Measurements from ENCODE around the gene ARMH1. TPM values are rescaled to one million over a fixed set of nuclear protein-coding genes. Genes with fewer than 3 reads are reported as not detected.

ARMH1 gene
- total RNA-seq, 2 experiments from 2014 or later, result 79.9 to 84.0 TPM

DNA sequence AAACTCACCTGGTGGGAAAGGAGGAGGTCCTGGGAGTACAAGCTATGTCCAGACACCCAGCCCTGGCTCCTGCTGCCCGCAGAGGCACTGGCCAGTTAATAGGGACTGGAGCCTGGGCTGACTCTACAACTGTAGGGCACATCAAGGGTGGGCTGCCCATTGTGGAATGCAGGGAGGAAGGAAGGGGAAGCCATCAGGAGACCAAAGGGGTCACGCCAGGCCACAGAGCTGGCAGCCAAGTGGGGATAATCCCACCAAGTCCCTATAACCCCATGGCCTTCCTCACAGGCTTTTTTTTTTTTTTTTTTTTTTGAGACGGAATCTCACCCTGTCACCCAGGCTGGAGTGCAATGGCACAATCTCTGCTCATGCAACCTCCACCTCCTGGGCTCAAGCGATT is 14.9 kb upstream of the ARMH1 start:
- no peaks in the 10 kb centered on the region for H3K9me3 Mint-ChIP-seq
- CTCF ChIA-PET, result no interaction called here
- no peak overlapping the region for H3K4me3 Mint-ChIP-seq
- H3K27me3 ChIP-seq (ENCODE audit: control insufficient read depth in 1 of 2, insufficient read depth in 2 of 2, low read length in 2 of 2), result no peaks in the 10 kb centered on the region
- no peaks in the 10 kb centered on the region for H3K27me3 Mint-ChIP-seq
- no peak overlapping the region for H3K27ac ChIP-seq (ENCODE audit: low read depth in 1 of 2, low read length in 2 of 2)
- intact Hi-C loops (cut with DNase I, micrococcal nuclease), result no loop called here
- H3K36me3 Mint-ChIP-seq (ENCODE audit: low read depth), result no peaks in the 10 kb centered on the region
- H3K36me3 ChIP-seq (ENCODE audit: insufficient read depth, low read length), result peaks cover 1% of the 10 kb centered on the region
- peaks cover 9% of the 10 kb centered on the region for H3K4me1 Mint-ChIP-seq (ENCODE audit: low read depth)
- no peak for DNase-seq
- no peak overlapping the region for H3K27ac Mint-ChIP-seq
- POLR2A ChIA-PET, result interaction anchor here (0.5 kb wide), 1 partner anchor 80 kb away, joined by 3 read pairs; no protein-coding TSS in a partner anchor
- no peak overlapping the region for H3K4me3 ChIP-seq (ENCODE audit: low read length)
- no peak for ATAC-seq (ENCODE audit: poor library complexity)
- TF ChIP-seq, protein P1, sequence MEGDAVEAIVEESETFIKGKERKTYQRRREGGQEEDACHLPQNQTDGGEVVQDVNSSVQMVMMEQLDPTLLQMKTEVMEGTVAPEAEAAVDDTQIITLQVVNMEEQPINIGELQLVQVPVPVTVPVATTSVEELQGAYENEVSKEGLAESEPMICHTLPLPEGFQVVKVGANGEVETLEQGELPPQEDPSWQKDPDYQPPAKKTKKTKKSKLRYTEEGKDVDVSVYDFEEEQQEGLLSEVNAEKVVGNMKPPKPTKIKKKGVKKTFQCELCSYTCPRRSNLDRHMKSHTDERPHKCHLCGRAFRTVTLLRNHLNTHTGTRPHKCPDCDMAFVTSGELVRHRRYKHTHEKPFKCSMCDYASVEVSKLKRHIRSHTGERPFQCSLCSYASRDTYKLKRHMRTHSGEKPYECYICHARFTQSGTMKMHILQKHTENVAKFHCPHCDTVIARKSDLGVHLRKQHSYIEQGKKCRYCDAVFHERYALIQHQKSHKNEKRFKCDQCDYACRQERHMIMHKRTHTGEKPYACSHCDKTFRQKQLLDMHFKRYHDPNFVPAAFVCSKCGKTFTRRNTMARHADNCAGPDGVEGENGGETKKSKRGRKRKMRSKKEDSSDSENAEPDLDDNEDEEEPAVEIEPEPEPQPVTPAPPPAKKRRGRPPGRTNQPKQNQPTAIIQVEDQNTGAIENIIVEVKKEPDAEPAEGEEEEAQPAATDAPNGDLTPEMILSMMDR (IDR thresholded peaks at IDR 0.05), result no peak
- H3K4me1 ChIP-seq (ENCODE audit: insufficient read depth, low read length), result peaks cover 9% of the 10 kb centered on the region
- no peaks in the 10 kb centered on the region for H3K9me3 ChIP-seq (ENCODE audit: control insufficient read depth in 1 of 2, insufficient read depth in 1 of 2, low read length in 2 of 2)

DNA sequence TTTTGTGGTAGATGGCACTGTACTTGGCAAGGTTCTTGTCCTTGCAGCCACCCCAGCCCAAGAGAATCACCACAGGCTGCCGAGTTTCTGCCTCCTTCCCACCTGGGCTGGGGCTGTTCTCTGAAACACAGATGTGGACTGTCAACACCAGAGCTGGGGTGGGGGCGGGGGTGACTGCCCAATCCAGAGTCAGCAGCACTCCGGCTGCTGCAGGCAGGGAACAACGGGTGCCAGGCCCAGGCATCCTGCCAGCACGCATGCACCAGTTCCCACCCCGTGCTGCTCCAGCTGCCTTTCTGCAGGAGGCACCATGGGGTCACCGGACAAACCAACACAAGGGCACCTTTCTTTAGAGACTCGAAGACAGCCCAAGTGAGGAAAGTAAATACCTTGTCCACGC is 14.3 kb upstream of the ARMH1 start:
- H3K36me3 Mint-ChIP-seq (ENCODE audit: low read depth), result no peaks in the 10 kb centered on the region
- no peak overlapping the region for H3K4me3 Mint-ChIP-seq
- TF ChIP-seq, protein P1 (IDR thresholded peaks at IDR 0.05), result no peak
- Histone ChIP-seq H3K27me3 (ENCODE audit: control insufficient read depth in 1 of 2, insufficient read depth in 2 of 2, low read length in 2 of 2) (no peaks in the 10 kb centered on the region), H3K9me3 (ENCODE audit: control insufficient read depth in 1 of 2, insufficient read depth in 1 of 2, low read length in 2 of 2) (no peaks in the 10 kb centered on the region), H3K27ac (ENCODE audit: low read depth in 1 of 2, low read length in 2 of 2) (no peak overlapping the region), H3K4me1 (ENCODE audit: insufficient read depth, low read length) (peaks cover 15% of the 10 kb centered on the region), H3K36me3 (ENCODE audit: insufficient read depth, low read length) (no peaks in the 10 kb centered on the region), H3K4me3 (ENCODE audit: low read length) (no peak overlapping the region)
- no peak overlapping the region for H3K27ac Mint-ChIP-seq
- DNase-seq (no peak), ATAC-seq (ENCODE audit: poor library complexity) (no peak)
- intact Hi-C loops (cut with DNase I, micrococcal nuclease), result no loop called here
- ChIA-PET CTCF (no interaction called here), POLR2A (no interaction called here)
- no peaks in the 10 kb centered on the region for H3K9me3 Mint-ChIP-seq
- H3K27me3 Mint-ChIP-seq, result no peaks in the 10 kb centered on the region
- H3K4me1 Mint-ChIP-seq (ENCODE audit: low read depth), result peaks cover 15% of the 10 kb centered on the region

DNA sequence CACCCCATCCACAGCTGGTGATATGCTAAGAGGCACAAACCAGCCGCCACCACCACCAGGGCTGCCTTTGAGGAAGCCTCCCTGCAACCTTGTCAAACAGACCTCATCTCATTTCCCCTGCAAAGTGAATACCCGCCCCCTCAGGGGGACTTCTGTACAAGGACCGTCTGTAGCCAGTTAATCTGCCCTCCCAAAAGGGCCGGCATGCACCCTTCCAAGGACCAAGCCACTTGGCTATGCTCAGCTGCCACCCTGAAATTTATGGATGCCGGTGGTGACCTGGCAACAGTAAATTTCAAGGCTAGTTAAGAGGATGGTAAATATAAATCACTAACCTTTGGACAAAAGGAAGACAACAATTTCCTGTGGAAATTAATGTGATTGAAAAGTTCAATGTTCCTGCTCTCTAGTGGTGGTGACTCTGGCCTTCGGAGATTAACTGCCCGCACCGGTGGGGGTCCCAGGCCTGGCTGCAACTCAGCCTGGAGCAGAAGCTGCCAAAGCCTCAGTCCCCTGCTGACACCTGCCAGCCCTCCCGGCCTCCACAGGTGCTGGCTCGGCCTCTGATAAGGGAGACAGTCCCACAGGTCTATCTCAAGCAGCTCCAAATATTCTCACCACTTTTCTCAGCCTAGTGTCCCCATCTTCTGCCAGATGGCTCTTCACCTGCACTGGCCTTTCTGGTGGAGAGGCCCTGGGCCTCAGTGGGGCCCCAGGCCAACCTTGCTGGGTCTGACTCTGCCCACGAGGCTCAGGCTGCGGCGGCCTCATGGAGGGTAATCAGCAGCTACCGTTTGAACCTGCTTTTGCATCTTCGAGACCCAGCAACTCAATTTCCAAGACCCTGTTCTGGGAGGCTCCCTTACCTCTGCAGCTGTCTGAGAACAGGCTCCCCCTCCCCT is 12.5 kb upstream of the ARMH1 start:
- TF ChIP-seq, protein P1 (IDR thresholded peaks at IDR 0.05), result no peak
- Histone ChIP-seq H3K27me3 (ENCODE audit: control insufficient read depth in 1 of 2, insufficient read depth in 2 of 2, low read length in 2 of 2) (no peaks in the 10 kb centered on the region), H3K4me1 (ENCODE audit: insufficient read depth, low read length) (peaks cover 16% of the 10 kb centered on the region), H3K9me3 (ENCODE audit: control insufficient read depth in 1 of 2, insufficient read depth in 1 of 2, low read length in 2 of 2) (no peaks in the 10 kb centered on the region), H3K36me3 (ENCODE audit: insufficient read depth, low read length) (no peaks in the 10 kb centered on the region), H3K27ac (ENCODE audit: low read depth in 1 of 2, low read length in 2 of 2) (no peak overlapping the region), H3K4me3 (ENCODE audit: low read length) (no peak overlapping the region)
- POLR2A ChIA-PET, result interaction anchor here (1.2 kb wide), 1 partner anchor 35 kb away, joined by 3 read pairs; no protein-coding TSS in a partner anchor
- H3K4me1 Mint-ChIP-seq (ENCODE audit: low read depth), result peaks cover 15% of the 10 kb centered on the region
- no peak overlapping the region for H3K27ac Mint-ChIP-seq
- CTCF ChIA-PET, result interaction anchor here (0.9 kb wide), 1 partner anchor 9 kb away, joined by 3 read pairs; no protein-coding TSS in a partner anchor
- no peak for ATAC-seq (ENCODE audit: poor library complexity)
- H3K4me3 Mint-ChIP-seq, result no peak overlapping the region
- intact Hi-C loops (cut with DNase I, micrococcal nuclease), result no loop called here
- DNase-seq, result no peak
- no peaks in the 10 kb centered on the region for H3K27me3 Mint-ChIP-seq
- no peaks in the 10 kb centered on the region for H3K9me3 Mint-ChIP-seq
- no peaks in the 10 kb centered on the region for H3K36me3 Mint-ChIP-seq (ENCODE audit: low read depth)
